ENCODE results near the gene MAGED4B. TPM values are rescaled to one million over a fixed set of nuclear protein-coding genes. Genes with fewer than 3 reads are reported as not detected.
"Not testable (repeated sequence)": the region's sequence is repeated elsewhere in the genome, so short reads cannot be mapped to it uniquely, and the experiment has no call there.

MAGED4B gene
- total RNA-seq (1 to 10 TPM; 5.1 to 5.5 TPM), polyA plus RNA-seq (ENCODE audit: insufficient read depth, low read depth, low replicate concordance) (4.3 TPM)
- long read RNA-seq, donor 1, partial matches to known transcripts: 34 of 35 reads
- long read RNA-seq, donor 1, other reads (novel, unspliced or antisense): 0 of 35 reads
- long read RNA-seq, donor 2, partial matches to known transcripts: 11 of 12 reads
- long read RNA-seq, donor 2, other reads (novel, unspliced or antisense): 0 of 12 reads

- H3K27me3 ChIP-seq; H3K36me3 ChIP-seq (ENCODE audit: low read depth, missing control alignments); H3K4me1 ChIP-seq; H3K9me3 ChIP-seq; intact Hi-C loops (cut with DNase I; ENCODE audit: low total_unique reads); DNase-seq; H3K4me3 ChIP-seq; H3K27ac ChIP-seq: not testable (repeated sequence)
- WGBS, 2 donors: no CpG with 5 or more reads among the region's 56 CpGs
These were observed at the start of gene MAGED4B for GRCh38 chrX:52068666-52069640. MAGED4B (minus strand) TSS chrX:52069183; CDS start chrX:52068172, 1,011 bp downstream.

DNA sequence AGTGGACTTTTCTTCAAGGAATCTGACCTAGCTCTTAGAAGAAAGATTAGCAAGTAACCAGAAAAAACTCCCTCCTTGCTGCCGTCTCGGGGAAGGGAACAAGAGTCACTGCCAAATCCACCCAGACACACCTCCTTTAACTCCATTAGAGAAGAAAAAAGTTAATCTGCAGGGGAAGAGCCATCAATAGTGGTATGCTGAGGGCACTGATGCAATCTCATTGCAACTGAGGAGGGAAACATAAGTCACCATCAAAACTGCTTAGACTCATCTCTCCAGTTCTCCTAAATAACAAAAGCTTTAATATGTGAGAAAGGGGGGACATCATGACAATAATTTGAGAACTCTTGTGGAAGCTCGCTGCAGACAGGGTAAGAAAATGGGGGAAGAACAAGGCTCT is 49.3 kb upstream of the MAGED4B start:
- 37 to 41% methylated on average over 3 of the region's 3 CpGs for WGBS, 2 donors

DNA sequence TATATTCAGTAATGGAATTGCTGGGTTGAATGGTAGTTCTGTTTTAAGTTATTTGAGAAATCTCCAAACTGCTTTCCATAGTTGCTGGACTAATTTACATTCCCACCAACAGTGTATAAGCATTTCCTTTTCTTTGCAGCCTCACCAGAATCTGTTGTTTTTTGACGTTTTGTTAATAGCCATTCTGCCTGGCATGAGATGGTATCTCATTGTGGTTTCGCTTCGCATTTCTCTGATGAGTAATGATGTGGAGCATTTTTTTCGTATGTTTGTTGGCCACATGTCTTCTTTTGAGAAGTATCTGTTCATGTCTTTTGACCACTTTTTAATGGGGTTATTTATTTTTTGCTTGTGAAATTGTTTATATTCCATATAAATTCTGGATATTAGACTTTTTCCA is 13.6 kb upstream of the MAGED4B start:
- H3K4me3 ChIP-seq: no peak overlapping the region
- no peaks in the 10 kb centered on the region for H3K36me3 ChIP-seq (ENCODE audit: low read depth, missing control alignments)
- no peak for DNase-seq
- H3K27ac ChIP-seq: no peak overlapping the region
- 79 to 90% methylated on average over 4 of the region's 4 CpGs for WGBS, 2 donors
- intact Hi-C loops (cut with DNase I; ENCODE audit: low total_unique reads): no loop called here
- no peaks in the 10 kb centered on the region for H3K9me3 ChIP-seq
- H3K4me1 ChIP-seq: no peaks in the 10 kb centered on the region
- no peak for TF ChIP-seq POLR2A (IDR thresholded peaks at IDR 0.05)
- TF ChIP-seq, protein P1, sequence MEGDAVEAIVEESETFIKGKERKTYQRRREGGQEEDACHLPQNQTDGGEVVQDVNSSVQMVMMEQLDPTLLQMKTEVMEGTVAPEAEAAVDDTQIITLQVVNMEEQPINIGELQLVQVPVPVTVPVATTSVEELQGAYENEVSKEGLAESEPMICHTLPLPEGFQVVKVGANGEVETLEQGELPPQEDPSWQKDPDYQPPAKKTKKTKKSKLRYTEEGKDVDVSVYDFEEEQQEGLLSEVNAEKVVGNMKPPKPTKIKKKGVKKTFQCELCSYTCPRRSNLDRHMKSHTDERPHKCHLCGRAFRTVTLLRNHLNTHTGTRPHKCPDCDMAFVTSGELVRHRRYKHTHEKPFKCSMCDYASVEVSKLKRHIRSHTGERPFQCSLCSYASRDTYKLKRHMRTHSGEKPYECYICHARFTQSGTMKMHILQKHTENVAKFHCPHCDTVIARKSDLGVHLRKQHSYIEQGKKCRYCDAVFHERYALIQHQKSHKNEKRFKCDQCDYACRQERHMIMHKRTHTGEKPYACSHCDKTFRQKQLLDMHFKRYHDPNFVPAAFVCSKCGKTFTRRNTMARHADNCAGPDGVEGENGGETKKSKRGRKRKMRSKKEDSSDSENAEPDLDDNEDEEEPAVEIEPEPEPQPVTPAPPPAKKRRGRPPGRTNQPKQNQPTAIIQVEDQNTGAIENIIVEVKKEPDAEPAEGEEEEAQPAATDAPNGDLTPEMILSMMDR (IDR thresholded peaks at IDR 0.05): no peak
- no peaks in the 10 kb centered on the region for H3K27me3 ChIP-seq

More for the DNA sequence above, 49.3 kb upstream of the MAGED4B start:
- H3K27me3 ChIP-seq: no peaks in the 10 kb centered on the region
- intact Hi-C loops (cut with DNase I; ENCODE audit: low total_unique reads): no loop called here
- H3K4me1 ChIP-seq: no peaks in the 10 kb centered on the region
- H3K27ac ChIP-seq: no peak overlapping the region
- H3K36me3 ChIP-seq (ENCODE audit: low read depth, missing control alignments): no peaks in the 10 kb centered on the region
- H3K9me3 ChIP-seq: no peaks in the 10 kb centered on the region
- H3K4me3 ChIP-seq: no peak overlapping the region
- no peak for DNase-seq
- TF ChIP-seq, protein P1 (IDR thresholded peaks at IDR 0.05): no peak
- no peak for TF ChIP-seq POLR2A (IDR thresholded peaks at IDR 0.05)

DNA sequence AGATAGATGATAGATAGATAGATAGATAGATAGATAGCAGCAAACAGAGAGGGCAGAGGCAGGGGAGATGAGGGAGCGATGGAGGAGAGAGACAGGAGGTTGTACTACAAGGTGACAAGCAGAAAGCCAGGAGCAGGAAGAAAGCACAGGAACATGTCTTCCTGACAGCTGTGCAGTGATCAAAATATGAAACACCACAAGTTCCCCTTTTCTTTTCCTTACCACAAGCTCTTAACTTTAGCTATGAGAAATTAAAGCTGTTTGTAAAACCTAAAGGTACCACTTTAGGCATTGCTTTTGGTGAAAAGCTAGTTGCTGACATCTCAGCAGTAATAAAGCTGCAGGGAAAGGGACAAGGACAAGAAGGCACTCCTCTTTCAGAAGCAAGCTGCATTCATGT is 9.1 kb upstream of the MAGED4B start:
- 58 to 86% methylated on average over 1 of the region's 1 CpG for WGBS, 2 donors
- no peaks in the 10 kb centered on the region for H3K4me1 ChIP-seq
- TF ChIP-seq, protein P1 (IDR thresholded peaks at IDR 0.05): no peak
- TF ChIP-seq POLR2A (IDR thresholded peaks at IDR 0.05): no peak
- no peaks in the 10 kb centered on the region for H3K27me3 ChIP-seq
- intact Hi-C loops (cut with DNase I; ENCODE audit: low total_unique reads): no loop called here
- H3K4me3 ChIP-seq: no peak overlapping the region
- no peak for DNase-seq
- no peak overlapping the region for H3K27ac ChIP-seq
- no peaks in the 10 kb centered on the region for H3K36me3 ChIP-seq (ENCODE audit: low read depth, missing control alignments)
- no peaks in the 10 kb centered on the region for H3K9me3 ChIP-seq

GRCh38 chrX:52042288-52042687 is 26.7 kb downstream of the MAGED4B start:
- H3K9me3 ChIP-seq; H3K4me1 ChIP-seq; DNase-seq; H3K36me3 ChIP-seq (ENCODE audit: low read depth, missing control alignments); H3K4me3 ChIP-seq; H3K27me3 ChIP-seq; H3K27ac ChIP-seq; intact Hi-C loops (cut with DNase I; ENCODE audit: low total_unique reads): not testable (repeated sequence)
- WGBS, 2 donors: no CpG with 5 or more reads among the region's 6 CpGs
